Body of pancreas (tissue), 4 donors: ENCODE measurements around the gene RNLS. TPM values are rescaled to one million over a fixed set of nuclear protein-coding genes. Genes with fewer than 3 reads are reported as not detected.

ENCODE experiments used
- ATAC-seq: fragments of 150-250 bp; one replicate; pipeline ENCODE4 v1.9.1; 2016
- DNase-seq, 4 donors: peaks; one replicate each; pipeline ENCODE4 v3.0.0-alpha.2; 2019
- H3K27ac ChIP-seq, 4 donors: fragments of 200-600 bp; sonication (generic); 1 replicate in 3 of 4; 2 replicates in 1 of 4; pipeline versions ENCODE4 v1.5.1 to v1.6.1; 2016 to 2019; ENCODE audit warnings: mild to moderate bottlenecking in 1 of 4, mixed read lengths in 1 of 4, moderate library complexity in 1 of 4
- H3K27me3 ChIP-seq, 2 donors: fragments of 200-600 bp; sonication (generic); one replicate each; pipeline ENCODE4 v1.6.0; 2016; ENCODE audit warnings: mild to moderate bottlenecking in 1 of 2
- H3K36me3 ChIP-seq, 2 donors: fragments of 200-600 bp; sonication (generic); replicated peaks in 1 of 2; 2 replicates each; pipeline ENCODE4 v1.5.1; 2016; ENCODE audit warnings: low read depth in 2 of 2; ENCODE audit not compliant: insufficient read depth in 1 of 2
- H3K4me1 ChIP-seq: fragments of 200-600 bp; sonication (generic); one replicate; pipeline ENCODE4 v1.6.0; 2016
- H3K4me3 ChIP-seq, 2 donors: fragments of 200-600 bp; sonication (generic); 1 replicate in 1 of 2; 2 replicates in 1 of 2; pipeline ENCODE4 v1.5.1; 2016 to 2019
- H3K9me3 ChIP-seq, 3 donors: fragments of 200-600 bp; sonication (generic); 1 replicate in 2 of 3; 2 replicates in 1 of 3; pipeline ENCODE4 v1.5.1; 2016
- CTCF ChIP-seq, 7 experiments: fragments of 450-650 bp in 4 of 7; fragments of 200-600 bp in 3 of 7; sonication (generic) in 3 of 7; IDR thresholded peaks; one replicate each; pipeline ENCODE4 v1.5.1; 2016 to 2019; ENCODE audit warnings: antibody characterized with exemption in 7 of 7
- POLR2A ChIP-seq, 3 donors: fragments of 450-650 bp; IDR thresholded peaks; one replicate each; pipeline ENCODE4 v1.6.1; 2016; ENCODE audit warnings: antibody characterized with exemption in 3 of 3, mild to moderate bottlenecking in 2 of 3
- WGBS, 2 donors: methylation state at CpG; one replicate each; pipeline ENCODE4 v1.1.5; 2017; 5-methylcytosine and 5-hydroxymethylcytosine counted together
- intact Hi-C: fragments of 100-400 bp; cut with DNase I; formaldehyde crosslinking; loops from one replicate; pipeline ENCODE4 v1.15.1; 2023
- total RNA-seq, 2 donors: library from RNA; depleted of rRNA; stranded (reverse); fragments of >200 nt; gene quantifications; one replicate each; pipeline ENCODE4 v1.1.0, GENCODE V29; 2016

The RNLS gene
- total RNA-seq, 2 donors from 2014 or later, result 7.9 to 26.5 TPM

DNA sequence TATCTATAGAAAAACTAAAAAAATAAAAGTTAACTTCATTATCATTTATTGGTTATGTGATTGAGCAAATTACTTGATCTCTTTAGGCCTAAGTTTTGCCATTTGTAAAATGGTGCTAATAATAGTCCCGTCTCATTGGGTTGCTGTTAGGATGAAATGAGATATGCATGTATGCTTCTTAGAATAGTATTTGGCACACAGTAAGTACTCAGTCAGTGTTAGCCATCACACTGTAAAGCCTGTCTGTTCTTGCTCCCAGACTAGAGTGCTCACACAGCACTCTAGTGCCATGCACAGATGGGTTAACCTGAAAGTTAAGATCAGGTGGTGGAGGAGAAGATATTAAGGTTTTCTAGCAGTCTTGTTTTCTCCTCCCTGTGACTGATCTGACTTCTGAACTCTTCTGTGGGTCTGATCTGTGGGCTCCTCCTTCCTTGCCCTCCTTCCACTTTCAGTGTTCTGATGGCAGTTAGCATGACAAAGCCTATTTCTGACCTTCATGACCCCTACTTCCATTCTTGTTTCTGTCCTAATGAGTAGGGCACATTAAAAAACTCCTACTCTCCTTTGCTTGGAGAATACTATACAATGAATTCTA is 167.5 kb downstream of the RNLS start:
- Histone ChIP-seq H3K4me3 (no peak overlapping the region), H3K27ac (no peak overlapping the region), H3K4me1 (no peaks in the 10 kb centered on the region), H3K27me3 (no peaks in the 10 kb centered on the region), H3K9me3 (no peaks in the 10 kb centered on the region), H3K36me3 (no peaks in the 10 kb centered on the region)
- ATAC-seq (no peak), DNase-seq (no peak)
- intact Hi-C loops, result no loop called here
- WGBS, 2 donors, result 86 to 100% methylated on average over 1 of the region's 1 CpG
- no peak for TF ChIP-seq CTCF (IDR thresholded peaks at IDR 0.05)
- TF ChIP-seq POLR2A (IDR thresholded peaks at IDR 0.05), result no peak

- intact Hi-C loops, result no loop called here
- Histone ChIP-seq H3K4me3 (no peak overlapping the region), H3K9me3 (no peaks in the 10 kb centered on the region), H3K27ac (no peak overlapping the region), H3K36me3 (no peaks in the 10 kb centered on the region), H3K27me3 (no peaks in the 10 kb centered on the region), H3K4me1 (no peaks in the 10 kb centered on the region)
- 92% methylated on average over 3 of the region's 3 CpGs for WGBS, 2 donors
- no peak for TF ChIP-seq POLR2A (IDR thresholded peaks at IDR 0.05)
- TF ChIP-seq CTCF (IDR thresholded peaks at IDR 0.05), result no peak
- no peak for ATAC-seq
- DNase-seq, result no peak
These were observed 169.7 kb downstream of the RNLS start for GRCh38 chr10:88413412-88413811.

DNA sequence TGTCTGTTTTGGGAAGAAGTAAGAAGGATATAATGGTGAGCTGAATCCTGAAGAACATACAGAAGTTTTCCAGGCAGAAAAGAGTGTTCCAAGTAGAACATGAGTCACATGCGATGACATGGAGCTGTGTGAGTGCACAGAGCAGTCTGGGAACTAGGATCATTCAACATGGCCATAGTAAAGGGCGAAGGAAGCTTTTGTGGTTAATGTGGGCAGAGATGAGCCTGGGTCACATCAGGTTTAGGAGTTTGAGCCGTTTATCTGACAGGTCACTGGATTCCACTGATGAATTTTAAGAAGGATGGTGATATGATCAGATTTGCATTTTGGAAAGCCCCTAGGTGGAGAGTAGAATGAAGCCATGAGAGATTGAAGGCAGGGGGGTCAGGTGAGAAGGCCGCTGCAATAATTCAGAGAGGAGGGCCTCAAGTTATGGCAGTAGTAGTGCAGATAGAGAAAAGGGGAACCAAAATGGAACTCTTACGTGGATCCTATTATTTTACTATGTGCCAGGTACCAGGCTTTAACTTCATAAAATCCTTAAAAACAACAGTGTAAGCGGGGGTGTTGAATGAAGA is 171.3 kb downstream of the RNLS start:
- TF ChIP-seq CTCF (IDR thresholded peaks at IDR 0.05) (no peak), POLR2A (IDR thresholded peaks at IDR 0.05) (no peak)
- DNase-seq (no peak), ATAC-seq (no peak)
- WGBS, 2 donors, result 90% methylated on average over 6 of the region's 6 CpGs
- intact Hi-C loops, result no loop called here
- H3K9me3 ChIP-seq, result no peaks in the 10 kb centered on the region
- H3K27me3 ChIP-seq, result no peaks in the 10 kb centered on the region
- H3K27ac ChIP-seq, result no peak overlapping the region
- no peak overlapping the region for H3K4me3 ChIP-seq
- H3K4me1 ChIP-seq, result no peaks in the 10 kb centered on the region
- H3K36me3 ChIP-seq, result no peaks in the 10 kb centered on the region

GRCh38 chr10:88409824-88410223 is 173.3 kb downstream of the RNLS start:
- no peak for TF ChIP-seq CTCF (IDR thresholded peaks at IDR 0.05)
- no peak for TF ChIP-seq POLR2A (IDR thresholded peaks at IDR 0.05)
- Histone ChIP-seq H3K4me1 (peaks cover 2% of the 10 kb centered on the region), H3K27ac (no peak overlapping the region), H3K27me3 (no peaks in the 10 kb centered on the region), H3K9me3 (no peaks in the 10 kb centered on the region), H3K4me3 (no peak overlapping the region), H3K36me3 (no peaks in the 10 kb centered on the region)
- intact Hi-C loops, result no loop called here
- 65 to 75% methylated on average over 1 of the region's 1 CpG for WGBS, 2 donors
- ATAC-seq, result no peak
- no peak for DNase-seq

- DNase-seq (no peak), ATAC-seq (no peak)
- 89 to 94% methylated on average over 2 of the region's 2 CpGs for WGBS, 2 donors
- H3K4me3 ChIP-seq, result no peak overlapping the region
- H3K36me3 ChIP-seq, result no peaks in the 10 kb centered on the region
- no peak for TF ChIP-seq CTCF (IDR thresholded peaks at IDR 0.05)
- TF ChIP-seq POLR2A (IDR thresholded peaks at IDR 0.05), result no peak
- H3K9me3 ChIP-seq, result no peaks in the 10 kb centered on the region
- H3K27me3 ChIP-seq, result no peaks in the 10 kb centered on the region
- peaks cover 8% of the 10 kb centered on the region for H3K4me1 ChIP-seq
- intact Hi-C loops, result no loop called here
- H3K27ac ChIP-seq, result no peak overlapping the region
These were observed 173.9 kb downstream of the RNLS start for GRCh38 chr10:88409236-88409635.
